Right lobe of liver (tissue), 6 donors: ENCODE data around the gene OSMR. TPM values are rescaled to one million over a fixed set of nuclear protein-coding genes. Genes with fewer than 3 reads are reported as not detected.

Experiments used
- ATAC-seq, 4 donors: fragments of 200-7000 bp; cut with Tn5 transposase; one replicate each; pipeline ENCODE4 v1.9.1; 2020; ENCODE audit warnings: mild to moderate bottlenecking in 4 of 4, moderate library complexity in 4 of 4
- DNase-seq, 3 donors: peaks; one replicate each; pipeline ENCODE4 v3.0.0-alpha.2; 2020
- H3K27ac ChIP-seq, 3 donors: fragments of 200-600 bp; one replicate each; pipeline ENCODE4 v1.8.0; 2022
- H3K27me3 ChIP-seq, 2 donors: fragments of 200-600 bp; one replicate each; pipeline ENCODE4 v1.8.0; 2022
- H3K36me3 ChIP-seq, 4 donors: fragments of 200-600 bp; sonication (generic) in 1 of 4; one replicate each; pipeline versions ENCODE4 v1.5.1 to v1.8.0; 2017 to 2022; ENCODE audit warnings: control low read depth in 1 of 4
- H3K4me1 ChIP-seq, 4 donors: fragments of 200-600 bp; sonication (generic) in 1 of 4; one replicate each; pipeline versions ENCODE4 v1.5.1 to v1.8.0; 2017 to 2022; ENCODE audit warnings: control low read depth in 1 of 4
- H3K4me3 ChIP-seq, 3 donors: fragments of 200-600 bp; one replicate each; pipeline ENCODE4 v1.8.0; 2022
- H3K9me3 ChIP-seq, 4 donors: fragments of 200-600 bp; sonication (generic) in 1 of 4; one replicate each; pipeline versions ENCODE4 v1.5.1 to v1.8.0; 2017 to 2022; ENCODE audit warnings: control low read depth in 1 of 4
- POLR2A ChIP-seq: fragments of 450-650 bp; IDR thresholded peaks from one replicate; pipeline ENCODE4 v1.6.1; 2017; ENCODE audit warnings: antibody characterized with exemption, mild to moderate bottlenecking
- WGBS: methylation state at CpG from one replicate; pipeline ENCODE4 v1.1.6; 2018; ENCODE audit warnings: low coverage, low lambda C conversion rate; ENCODE audit not compliant: insufficient coverage; ENCODE audit errors: missing lambda C conversion rate; 5-methylcytosine and 5-hydroxymethylcytosine counted together
- intact Hi-C, 2 donors: fragments of 100-400 bp; cut with DNase I; formaldehyde crosslinking; loops; one replicate each; pipeline versions ENCODE4 v1.11.2 to v1.14.1; 2022
- total RNA-seq, 6 experiments: library from RNA; depleted of rRNA in 2 of 6; stranded (reverse); fragments of >200 nt in 2 of 6; fragmentation: NEBNext Ultra II Directional in 3 of 6; extraction: Animal tissue kit (Norgen Biotek cat#: 25700) in 3 of 6; gene quantifications; one replicate each; pipeline versions ENCODE4 v1.1.0 to v1.2.4, GENCODE V29; 2016 to 2023
- TF ChIP-seq, protein P1 (sequence below), 4 donors: fragments of 200-600 bp in 3 of 4; fragments of 450-650 bp in 1 of 4; IDR thresholded peaks; one replicate each; pipeline versions ENCODE4 v1.5.1 to v1.8.0; 2016 to 2022; ENCODE audit warnings: antibody characterized with exemption in 4 of 4, mild to moderate bottlenecking in 2 of 4
- donor health status: DM: no; HTN: yes; CAD: no.
- donor health status: DM: no; HTN: no; CAD: no.
- donor health status: DM: no; HTN: no; CAD: no.
- donor health status: DM: no; HTN: yes; CAD: no.
- donor health status: DM: no; HTN: yes; CAD: no.

The OSMR gene
- total RNA-seq, 6 experiments from 2014 or later: 3.9 to 44.8 (median 12.2) TPM

- Histone ChIP-seq H3K27ac (no peak overlapping the region), H3K4me3 (no peak overlapping the region), H3K4me1 (no peaks in the 10 kb centered on the region), H3K27me3 (no peaks in the 10 kb centered on the region), H3K9me3 (no peaks in the 10 kb centered on the region), H3K36me3 (peaks cover 0 to 3% (median 0%) of the 10 kb centered on the region in 4 donors)
- intact Hi-C loops: no loop called here
- WGBS: 40% methylated on average over 5 of the region's 5 CpGs
- ATAC-seq (peak in 3 of 4 donors; percentile 12 to 78 (median 60)), DNase-seq (no peak)
- TF ChIP-seq, protein P1, sequence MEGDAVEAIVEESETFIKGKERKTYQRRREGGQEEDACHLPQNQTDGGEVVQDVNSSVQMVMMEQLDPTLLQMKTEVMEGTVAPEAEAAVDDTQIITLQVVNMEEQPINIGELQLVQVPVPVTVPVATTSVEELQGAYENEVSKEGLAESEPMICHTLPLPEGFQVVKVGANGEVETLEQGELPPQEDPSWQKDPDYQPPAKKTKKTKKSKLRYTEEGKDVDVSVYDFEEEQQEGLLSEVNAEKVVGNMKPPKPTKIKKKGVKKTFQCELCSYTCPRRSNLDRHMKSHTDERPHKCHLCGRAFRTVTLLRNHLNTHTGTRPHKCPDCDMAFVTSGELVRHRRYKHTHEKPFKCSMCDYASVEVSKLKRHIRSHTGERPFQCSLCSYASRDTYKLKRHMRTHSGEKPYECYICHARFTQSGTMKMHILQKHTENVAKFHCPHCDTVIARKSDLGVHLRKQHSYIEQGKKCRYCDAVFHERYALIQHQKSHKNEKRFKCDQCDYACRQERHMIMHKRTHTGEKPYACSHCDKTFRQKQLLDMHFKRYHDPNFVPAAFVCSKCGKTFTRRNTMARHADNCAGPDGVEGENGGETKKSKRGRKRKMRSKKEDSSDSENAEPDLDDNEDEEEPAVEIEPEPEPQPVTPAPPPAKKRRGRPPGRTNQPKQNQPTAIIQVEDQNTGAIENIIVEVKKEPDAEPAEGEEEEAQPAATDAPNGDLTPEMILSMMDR (IDR thresholded peaks at IDR 0.05): no peak
- TF ChIP-seq POLR2A: no peak
These were observed 26.2 kb downstream of the OSMR start for GRCh38 chr5:38871790-38872551.

DNA sequence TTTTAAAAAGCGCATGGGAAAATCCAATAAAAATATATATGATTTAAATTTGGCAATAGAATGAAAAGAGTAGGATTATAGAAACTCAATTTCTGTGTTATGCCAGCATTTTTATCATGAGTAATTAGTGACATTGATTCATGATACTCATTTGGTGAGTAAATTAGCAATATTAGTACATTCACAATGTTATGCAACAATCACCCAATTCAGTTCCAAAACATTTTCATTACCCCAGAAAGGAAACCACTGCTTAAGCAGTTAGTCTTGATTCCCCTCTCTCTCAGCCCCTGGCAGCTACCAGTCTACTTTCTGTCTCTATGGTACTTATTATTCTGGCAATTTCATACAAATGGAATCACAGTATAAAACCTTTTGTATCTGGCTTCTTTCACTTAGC, 27.0 kb downstream of the OSMR start:
- ATAC-seq: no peak
- no peak for DNase-seq
- 85% methylated on average over 1 of the region's 1 CpG for WGBS
- H3K27me3 ChIP-seq: no peaks in the 10 kb centered on the region
- no peak overlapping the region for H3K4me3 ChIP-seq
- H3K27ac ChIP-seq: no peak overlapping the region
- peaks cover 0 to 5% (median 2%) of the 10 kb centered on the region in 4 donors for H3K36me3 ChIP-seq
- intact Hi-C loops: no loop called here
- no peaks in the 10 kb centered on the region for H3K4me1 ChIP-seq
- no peaks in the 10 kb centered on the region for H3K9me3 ChIP-seq
- TF ChIP-seq, protein P1 (IDR thresholded peaks at IDR 0.05): no peak
- TF ChIP-seq POLR2A: no peak

- H3K4me1 ChIP-seq: no peaks in the 10 kb centered on the region
- no peak for TF ChIP-seq POLR2A
- TF ChIP-seq, protein P1 (IDR thresholded peaks at IDR 0.05): no peak
- 70% methylated on average over 4 of the region's 5 CpGs for WGBS
- no peak overlapping the region for H3K4me3 ChIP-seq
- DNase-seq (no peak), ATAC-seq (no peak)
- intact Hi-C loops: no loop called here
- no peaks in the 10 kb centered on the region for H3K27me3 ChIP-seq
- no peak overlapping the region for H3K27ac ChIP-seq
- H3K9me3 ChIP-seq: no peaks in the 10 kb centered on the region
- H3K36me3 ChIP-seq: peaks cover 0 to 9% (median 2%) of the 10 kb centered on the region in 4 donors
These were observed 29.2 kb downstream of the OSMR start for GRCh38 chr5:38874948-38875456.

DNA sequence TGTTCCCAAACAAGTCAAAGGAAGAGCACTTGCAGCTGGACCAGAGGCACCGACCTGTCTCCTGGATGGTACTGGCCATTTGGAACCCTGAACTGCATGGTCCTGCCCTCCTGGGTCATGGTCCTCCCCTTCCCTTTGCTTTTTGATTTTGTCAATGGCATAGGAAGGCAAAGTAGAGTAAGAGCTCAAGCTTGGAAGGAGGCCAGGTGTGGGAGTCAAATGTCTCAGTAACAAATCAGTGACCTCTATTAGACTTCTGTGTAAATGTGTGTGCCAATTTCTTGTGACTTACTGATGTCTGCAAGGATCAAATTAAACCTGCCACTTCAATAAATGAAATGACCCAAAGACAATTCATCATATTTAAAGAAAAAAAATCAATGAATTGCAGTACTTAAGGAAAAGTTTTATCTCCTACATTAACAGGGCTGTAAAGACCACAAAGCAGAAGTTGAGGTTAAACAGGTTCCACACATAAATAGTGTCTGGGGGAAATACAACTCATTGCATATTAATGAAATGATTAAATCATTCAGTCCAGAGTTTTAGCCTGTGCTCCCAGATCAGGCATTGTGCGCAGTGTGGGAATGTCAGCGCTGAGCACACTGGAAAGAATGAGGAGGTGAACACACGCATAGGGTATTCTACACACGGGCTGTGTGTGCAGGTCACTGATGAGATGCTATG, 32.7 kb downstream of the OSMR start:
- Histone ChIP-seq H3K4me1 (no peaks in the 10 kb centered on the region), H3K27me3 (no peaks in the 10 kb centered on the region), H3K27ac (no peak overlapping the region), H3K4me3 (no peak overlapping the region), H3K36me3 (peaks cover 0 to 15% (median 2%) of the 10 kb centered on the region in 4 donors), H3K9me3 (no peaks in the 10 kb centered on the region)
- DNase-seq: no peak
- intact Hi-C loops: no loop called here
- ATAC-seq: no peak
- 88% methylated on average over 5 of the region's 5 CpGs for WGBS
- TF ChIP-seq, protein P1 (IDR thresholded peaks at IDR 0.05): no peak
